Measurements from ENCODE around the gene KIAA1958. TPM values are rescaled to one million over a fixed set of nuclear protein-coding genes. Genes with fewer than 3 reads are reported as not detected.

Gene KIAA1958
- total RNA-seq, 4 donors from 2014 or later, result 2.7 to 5.7 (median 5.2) TPM

DNA sequence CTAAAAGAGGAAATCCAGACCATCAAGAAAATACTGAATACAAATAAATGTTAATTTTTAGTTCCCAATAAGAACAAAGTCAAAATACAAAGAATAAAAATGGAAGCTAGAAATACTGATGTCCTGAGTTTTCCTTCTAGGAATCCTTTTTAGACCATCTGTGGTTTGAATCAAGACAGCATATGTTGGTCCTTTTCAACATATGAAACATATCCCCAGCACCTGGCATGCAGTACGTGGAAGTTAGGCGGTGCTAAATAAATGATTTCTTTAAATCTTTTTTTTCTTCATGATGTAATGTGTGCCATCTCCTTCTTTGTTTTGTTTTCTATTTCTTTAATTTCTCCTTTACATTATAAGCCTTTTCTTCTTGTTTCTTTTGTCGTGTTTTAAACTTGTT lies 34.0 kb downstream of the KIAA1958 start:
- no peak for DNase-seq
- no peak overlapping the region for H3K27ac ChIP-seq
- TF ChIP-seq, protein P1, sequence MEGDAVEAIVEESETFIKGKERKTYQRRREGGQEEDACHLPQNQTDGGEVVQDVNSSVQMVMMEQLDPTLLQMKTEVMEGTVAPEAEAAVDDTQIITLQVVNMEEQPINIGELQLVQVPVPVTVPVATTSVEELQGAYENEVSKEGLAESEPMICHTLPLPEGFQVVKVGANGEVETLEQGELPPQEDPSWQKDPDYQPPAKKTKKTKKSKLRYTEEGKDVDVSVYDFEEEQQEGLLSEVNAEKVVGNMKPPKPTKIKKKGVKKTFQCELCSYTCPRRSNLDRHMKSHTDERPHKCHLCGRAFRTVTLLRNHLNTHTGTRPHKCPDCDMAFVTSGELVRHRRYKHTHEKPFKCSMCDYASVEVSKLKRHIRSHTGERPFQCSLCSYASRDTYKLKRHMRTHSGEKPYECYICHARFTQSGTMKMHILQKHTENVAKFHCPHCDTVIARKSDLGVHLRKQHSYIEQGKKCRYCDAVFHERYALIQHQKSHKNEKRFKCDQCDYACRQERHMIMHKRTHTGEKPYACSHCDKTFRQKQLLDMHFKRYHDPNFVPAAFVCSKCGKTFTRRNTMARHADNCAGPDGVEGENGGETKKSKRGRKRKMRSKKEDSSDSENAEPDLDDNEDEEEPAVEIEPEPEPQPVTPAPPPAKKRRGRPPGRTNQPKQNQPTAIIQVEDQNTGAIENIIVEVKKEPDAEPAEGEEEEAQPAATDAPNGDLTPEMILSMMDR (IDR thresholded peaks at IDR 0.05), result no peak
- no peak for TF ChIP-seq POLR2A (IDR thresholded peaks at IDR 0.05)

DNA sequence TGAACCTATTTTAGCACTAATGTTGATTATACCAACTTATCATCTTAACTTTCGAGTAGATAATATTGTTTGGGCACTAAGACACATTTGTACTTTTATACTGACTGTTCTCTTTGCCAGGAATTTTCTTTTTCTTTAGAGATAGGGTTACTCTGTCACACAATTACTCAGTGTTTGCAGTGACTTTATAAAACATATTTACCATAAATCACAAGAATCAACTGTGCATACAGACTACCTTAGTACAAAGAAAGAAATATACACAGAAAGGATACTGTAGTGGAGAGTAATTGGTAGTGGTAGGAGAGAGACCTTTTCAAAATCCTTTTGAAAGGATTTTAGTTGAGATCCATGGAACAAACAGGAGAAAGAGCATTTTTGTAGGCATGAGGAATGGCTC lies 40.3 kb downstream of the KIAA1958 start:
- H3K27ac ChIP-seq, result no peak overlapping the region
- H3K4me1 ChIP-seq, result peaks cover 0 to under 1% (median 0%) of the 10 kb centered on the region in 3 donors
- WGBS, 2 donors, result 64 to 80% methylated on average over 1 of the region's 1 CpG
- H3K27me3 ChIP-seq, result no peaks in the 10 kb centered on the region
- no peaks in the 10 kb centered on the region for H3K9me3 ChIP-seq
- intact Hi-C loops (cut with DNase I), result no loop called here
- DNase-seq, result no peak
- H3K4me3 ChIP-seq, result no peak overlapping the region
- H3K36me3 ChIP-seq, result no peaks in the 10 kb centered on the region
- no peak for TF ChIP-seq POLR2A (IDR thresholded peaks at IDR 0.05)
- TF ChIP-seq, protein P1 (IDR thresholded peaks at IDR 0.05), result no peak

More for the DNA sequence above, 34.0 kb downstream of the KIAA1958 start:
- H3K36me3 ChIP-seq, result no peaks in the 10 kb centered on the region
- WGBS, 2 donors, result 62 to 82% methylated on average over 3 of the region's 3 CpGs
- no peak overlapping the region for H3K4me3 ChIP-seq
- H3K9me3 ChIP-seq, result no peaks in the 10 kb centered on the region
- no peaks in the 10 kb centered on the region for H3K27me3 ChIP-seq
- intact Hi-C loops (cut with DNase I), result no loop called here
- H3K4me1 ChIP-seq, result no peaks in the 10 kb centered on the region

DNA sequence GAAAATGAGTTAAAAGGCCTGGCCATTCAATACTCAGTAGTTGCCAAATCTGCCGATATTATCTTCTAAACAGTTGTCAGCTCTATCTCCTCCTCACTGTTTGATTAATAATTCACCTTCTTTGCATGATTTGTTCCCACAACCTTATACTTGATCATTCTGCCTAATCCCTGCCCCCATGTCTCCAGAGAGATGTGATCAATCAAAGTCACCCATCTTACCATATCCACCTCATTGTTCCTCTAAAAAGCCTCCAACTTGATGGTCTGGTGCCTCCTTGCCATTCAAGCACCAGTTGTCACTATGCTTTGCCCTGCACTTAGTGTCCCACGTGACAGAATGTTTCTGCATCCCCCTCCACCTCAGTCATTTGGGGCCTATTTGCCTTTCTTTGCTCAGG lies 41.3 kb downstream of the KIAA1958 start:
- Histone ChIP-seq H3K27me3 (no peaks in the 10 kb centered on the region), H3K9me3 (no peaks in the 10 kb centered on the region), H3K4me3 (no peak overlapping the region), H3K27ac (no peak overlapping the region), H3K4me1 (peaks cover 0 to 10% (median 6%) of the 10 kb centered on the region in 3 donors), H3K36me3 (no peaks in the 10 kb centered on the region)
- TF ChIP-seq, protein P1 (IDR thresholded peaks at IDR 0.05), result no peak
- no peak for TF ChIP-seq POLR2A (IDR thresholded peaks at IDR 0.05)
- WGBS, 2 donors, result 66 to 68% methylated on average over 2 of the region's 2 CpGs
- intact Hi-C loops (cut with DNase I), result no loop called here
- DNase-seq, result no peak

DNA sequence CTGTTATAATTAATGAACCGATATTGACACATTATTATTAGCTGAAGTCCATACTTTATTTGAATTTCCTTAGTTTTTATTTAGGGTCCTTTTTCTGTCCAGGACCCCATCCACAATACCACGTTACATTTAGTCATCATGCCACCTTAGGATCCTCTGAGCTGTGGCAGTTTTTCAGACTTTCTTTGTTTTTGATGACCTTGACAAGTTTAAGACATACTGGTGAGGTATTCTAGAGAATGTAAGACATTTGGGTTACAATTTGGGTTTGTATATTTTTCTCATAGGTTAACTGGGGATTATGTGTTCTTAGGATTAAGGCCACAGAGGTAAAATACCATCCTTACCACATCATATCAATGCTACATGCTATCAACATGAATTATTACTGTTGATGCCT lies 42.7 kb downstream of the KIAA1958 start:
- Histone ChIP-seq H3K27me3 (no peaks in the 10 kb centered on the region), H3K36me3 (no peaks in the 10 kb centered on the region), H3K27ac (no peak overlapping the region), H3K9me3 (no peaks in the 10 kb centered on the region), H3K4me3 (no peak overlapping the region), H3K4me1 (peaks cover 0 to 11% (median 6%) of the 10 kb centered on the region in 3 donors)
- no peak for DNase-seq
- 90 to 95% methylated on average over 2 of the region's 2 CpGs for WGBS, 2 donors
- TF ChIP-seq, protein P1 (IDR thresholded peaks at IDR 0.05), result no peak
- no peak for TF ChIP-seq POLR2A (IDR thresholded peaks at IDR 0.05)
- intact Hi-C loops (cut with DNase I), result no loop called here

DNA sequence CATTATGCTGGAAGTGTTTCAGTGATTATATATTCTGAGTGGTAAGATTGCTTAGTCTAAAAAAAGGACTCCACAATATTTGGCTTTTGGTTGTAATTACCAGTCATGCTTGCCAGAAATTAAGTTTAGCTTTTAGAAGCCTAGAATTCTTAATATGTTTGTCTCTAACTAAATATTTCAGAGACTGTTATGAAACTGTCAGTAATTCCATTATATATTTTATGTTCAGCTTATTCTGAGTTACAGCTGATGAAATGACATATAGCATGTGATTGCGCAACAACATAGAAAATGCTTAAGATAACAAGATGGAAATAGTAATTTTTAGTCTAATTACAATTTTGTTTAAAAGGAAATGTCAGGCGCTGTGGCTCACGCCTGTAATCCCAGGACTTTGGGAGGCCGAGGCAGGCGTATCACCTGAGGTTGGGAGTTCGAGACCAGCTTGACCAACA lies 44.2 kb downstream of the KIAA1958 start:
- TF ChIP-seq POLR2A (IDR thresholded peaks at IDR 0.05), result no peak
- TF ChIP-seq, protein P1 (IDR thresholded peaks at IDR 0.05), result no peak
- intact Hi-C loops (cut with DNase I), result no loop called here
- WGBS, 2 donors, result 94 to 98% methylated on average over 6 of the region's 6 CpGs

More for the DNA sequence above, 44.2 kb downstream of the KIAA1958 start:
- Histone ChIP-seq H3K36me3 (no peaks in the 10 kb centered on the region), H3K9me3 (no peaks in the 10 kb centered on the region), H3K27me3 (no peaks in the 10 kb centered on the region), H3K4me3 (no peak overlapping the region), H3K27ac (no peak overlapping the region), H3K4me1 (peaks cover 0 to 11% (median 6%) of the 10 kb centered on the region in 3 donors)
- no peak for DNase-seq

Data from esophagus squamous epithelium (tissue), 5 donors.